DOHH2 (cell line): ENCODE results near the gene PKNOX1.
"Not testable (repeated sequence)": the region's sequence is repeated elsewhere in the genome, so short reads cannot be mapped to it uniquely, and the experiment has no call there.

ENCODE experiments used
- CTCF ChIP-seq: fragments of 200-600 bp; sonication (generic); IDR thresholded peaks from one replicate; pipeline ENCODE4 v1.5.1; 2014; ENCODE audit warnings: antibody characterized with exemption, mild to moderate bottlenecking, low read depth, low read length; ENCODE audit not compliant: poor library complexity, severe bottlenecking
- EZH2phosphoT487 ChIP-seq: fragments of 200-600 bp; sonication (generic); IDR thresholded peaks from 2 replicates; pipeline ENCODE4 v1.6.1; 2017; ENCODE audit warnings: borderline replicate concordance, mild to moderate bottlenecking, antibody characterized with exemption, low read length, moderate library complexity, mixed read lengths

DNA sequence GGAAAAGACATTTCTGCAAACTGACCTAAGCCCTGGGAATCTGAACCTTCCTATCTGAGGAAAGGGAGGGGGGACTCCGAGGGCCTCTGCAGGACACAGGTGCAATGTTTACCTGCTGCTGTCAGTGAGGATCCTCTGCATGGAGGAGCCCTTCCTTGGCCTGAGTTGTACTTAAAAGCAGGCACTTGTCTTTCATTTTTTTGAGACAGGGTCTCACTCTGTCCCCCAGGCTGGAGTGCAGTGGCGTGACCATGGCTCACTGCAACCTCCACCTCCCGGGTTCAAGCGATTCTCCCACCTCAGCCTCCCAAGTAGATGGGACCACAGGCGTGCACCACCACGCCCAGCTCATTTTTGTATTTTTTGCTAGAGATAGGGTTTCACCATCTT is 35.8 kb upstream of the PKNOX1 start:
- TF ChIP-seq CTCF, EZH2phosphoT487: not testable (repeated sequence)
